ENCODE measurements around the gene ZNF619. TPM values are rescaled to one million over a fixed set of nuclear protein-coding genes. Genes with fewer than 3 reads are reported as not detected.
A peak's percentile ranks its signal among the peaks of the same experiment; 100 is the strongest.

The ZNF619 gene
- total and polyA plus RNA-seq, 8 donors, result 0.76 to 7.1 (median 3.6) TPM

DNA sequence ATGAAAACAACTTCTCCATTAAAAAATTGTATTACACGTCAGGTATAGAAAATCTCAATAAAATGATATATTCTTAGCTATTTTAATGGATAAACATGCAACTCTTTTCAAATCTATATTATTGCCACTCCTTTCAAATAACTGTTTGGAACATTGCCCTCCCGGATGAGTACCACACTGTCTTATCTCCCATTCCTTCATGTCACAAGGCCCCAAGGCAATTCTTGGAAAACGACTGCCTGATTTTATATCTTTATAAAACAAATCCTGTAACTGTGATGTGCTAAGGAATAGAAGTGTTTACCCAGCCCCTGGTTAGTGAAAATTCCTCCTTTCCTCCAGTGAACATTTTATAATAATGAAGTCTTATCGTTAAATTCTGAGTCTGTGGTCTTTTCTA, 6.2 kb upstream of the ZNF619 start:
- Histone ChIP-seq H3K27me3 (no peaks in the 10 kb centered on the region), H3K4me1 (no peaks in the 10 kb centered on the region), H3K36me3 (no peaks in the 10 kb centered on the region), H3K4me3 (no peak overlapping the region), H3K9me3 (no peaks in the 10 kb centered on the region), H3K27ac (no peak overlapping the region)
- FAIRE-seq, result no peak
- intact Hi-C loops (cut with DNase I), result no loop called here
- TF ChIP-seq, protein P1, sequence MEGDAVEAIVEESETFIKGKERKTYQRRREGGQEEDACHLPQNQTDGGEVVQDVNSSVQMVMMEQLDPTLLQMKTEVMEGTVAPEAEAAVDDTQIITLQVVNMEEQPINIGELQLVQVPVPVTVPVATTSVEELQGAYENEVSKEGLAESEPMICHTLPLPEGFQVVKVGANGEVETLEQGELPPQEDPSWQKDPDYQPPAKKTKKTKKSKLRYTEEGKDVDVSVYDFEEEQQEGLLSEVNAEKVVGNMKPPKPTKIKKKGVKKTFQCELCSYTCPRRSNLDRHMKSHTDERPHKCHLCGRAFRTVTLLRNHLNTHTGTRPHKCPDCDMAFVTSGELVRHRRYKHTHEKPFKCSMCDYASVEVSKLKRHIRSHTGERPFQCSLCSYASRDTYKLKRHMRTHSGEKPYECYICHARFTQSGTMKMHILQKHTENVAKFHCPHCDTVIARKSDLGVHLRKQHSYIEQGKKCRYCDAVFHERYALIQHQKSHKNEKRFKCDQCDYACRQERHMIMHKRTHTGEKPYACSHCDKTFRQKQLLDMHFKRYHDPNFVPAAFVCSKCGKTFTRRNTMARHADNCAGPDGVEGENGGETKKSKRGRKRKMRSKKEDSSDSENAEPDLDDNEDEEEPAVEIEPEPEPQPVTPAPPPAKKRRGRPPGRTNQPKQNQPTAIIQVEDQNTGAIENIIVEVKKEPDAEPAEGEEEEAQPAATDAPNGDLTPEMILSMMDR (IDR thresholded peaks at IDR 0.05), result no peak
- DNase-seq, result no peak
- 75 to 78% methylated on average over 4 of the region's 4 CpGs for WGBS, 2 donors
- no peak for ATAC-seq

DNA sequence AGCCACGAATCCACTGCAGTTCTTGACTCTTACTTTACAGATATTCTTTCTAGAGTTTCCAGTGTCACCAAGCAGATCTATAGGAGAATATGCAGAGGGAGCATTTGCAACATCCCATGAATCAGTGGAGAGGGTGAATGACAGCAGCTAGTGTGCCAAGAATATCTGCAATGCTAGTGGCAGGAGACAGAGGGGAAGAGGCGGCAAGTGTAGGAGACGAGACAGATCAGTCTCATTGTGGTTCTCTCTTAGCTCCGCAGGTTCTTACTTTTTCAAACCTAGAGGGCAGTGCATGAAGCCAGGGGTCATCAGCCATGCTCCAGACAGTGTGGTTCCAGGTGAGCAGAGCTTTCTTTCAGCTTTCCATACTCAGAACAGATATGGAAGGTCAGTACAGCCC, 744 bp downstream of the ZNF619 start:
- FAIRE-seq (no peak), DNase-seq (no peak), ATAC-seq (peak in 2 of 4 donors; percentile 7 to 24)
- Histone ChIP-seq H3K4me1 (no peaks in the 10 kb centered on the region), H3K36me3 (peaks cover 0 to 9% (median 0%) of the 10 kb centered on the region in 3 donors), H3K27me3 (no peaks in the 10 kb centered on the region), H3K27ac (no peak overlapping the region), H3K9me3 (no peaks in the 10 kb centered on the region), H3K4me3 (peak overlapping the region; percentile 37 to 91 (median 70))
- intact Hi-C loops (cut with DNase I), result no loop called here
- TF ChIP-seq, protein P1 (IDR thresholded peaks at IDR 0.05), result no peak
- 29 to 35% methylated on average over 4 of the region's 4 CpGs for WGBS, 2 donors

DNA sequence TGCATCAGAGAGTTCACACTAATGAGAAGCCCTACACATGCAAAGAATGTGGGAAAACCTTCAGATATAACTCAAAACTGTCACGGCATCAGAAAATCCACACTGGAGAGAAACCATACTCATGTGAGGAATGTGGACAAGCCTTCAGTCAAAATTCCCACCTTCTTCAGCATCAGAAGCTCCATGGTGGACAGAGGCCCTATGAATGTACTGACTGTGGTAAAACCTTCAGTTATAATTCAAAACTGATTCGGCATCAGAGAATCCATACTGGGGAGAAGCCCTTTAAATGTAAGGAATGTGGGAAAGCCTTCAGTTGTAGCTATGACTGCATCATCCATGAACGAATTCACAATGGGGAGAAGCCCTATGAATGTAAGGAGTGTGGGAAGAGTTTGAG, 10.2 kb downstream of the ZNF619 start:
- Histone ChIP-seq H3K4me1 (no peaks in the 10 kb centered on the region), H3K9me3 (no peaks in the 10 kb centered on the region), H3K4me3 (no peak overlapping the region), H3K36me3 (peaks cover 0 to 36% (median 7%) of the 10 kb centered on the region in 3 donors), H3K27me3 (no peaks in the 10 kb centered on the region), H3K27ac (no peak overlapping the region)
- intact Hi-C loops (cut with DNase I), result no loop called here
- ATAC-seq, result no peak
- no peak for FAIRE-seq
- WGBS, 2 donors, result 96 to 100% methylated on average over 3 of the region's 3 CpGs
- TF ChIP-seq, protein P1 (IDR thresholded peaks at IDR 0.05), result no peak
- no peak for DNase-seq

DNA sequence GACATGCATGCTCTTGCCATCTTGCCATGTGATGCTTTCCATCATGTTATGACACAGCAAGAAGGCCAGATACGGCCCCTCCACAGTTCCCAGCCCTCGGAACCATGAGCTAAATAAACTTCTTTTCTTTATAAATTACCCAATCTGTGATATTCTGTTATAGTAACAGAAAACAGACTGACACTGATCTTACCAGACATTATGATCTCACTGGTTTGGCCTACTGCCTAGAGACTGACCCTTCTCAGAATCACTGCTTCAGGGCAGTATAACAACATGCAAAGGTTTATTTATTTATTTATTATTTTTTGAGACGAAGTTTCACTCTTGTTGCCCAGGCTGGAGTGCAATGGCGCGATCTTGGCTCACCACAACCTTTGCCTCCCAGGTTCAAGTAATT, 14.0 kb downstream of the ZNF619 start:
- 92 to 97% methylated on average over 5 of the region's 5 CpGs for WGBS, 2 donors
- Histone ChIP-seq H3K4me3 (no peak overlapping the region), H3K36me3 (peaks cover 0 to 20% (median 7%) of the 10 kb centered on the region in 3 donors), H3K27ac (no peak overlapping the region), H3K27me3 (no peaks in the 10 kb centered on the region), H3K4me1 (no peaks in the 10 kb centered on the region), H3K9me3 (no peaks in the 10 kb centered on the region)
- ATAC-seq (no peak), FAIRE-seq (no peak), DNase-seq (no peak)
- TF ChIP-seq, protein P1 (IDR thresholded peaks at IDR 0.05), result no peak
- intact Hi-C loops (cut with DNase I), result no loop called here

DNA sequence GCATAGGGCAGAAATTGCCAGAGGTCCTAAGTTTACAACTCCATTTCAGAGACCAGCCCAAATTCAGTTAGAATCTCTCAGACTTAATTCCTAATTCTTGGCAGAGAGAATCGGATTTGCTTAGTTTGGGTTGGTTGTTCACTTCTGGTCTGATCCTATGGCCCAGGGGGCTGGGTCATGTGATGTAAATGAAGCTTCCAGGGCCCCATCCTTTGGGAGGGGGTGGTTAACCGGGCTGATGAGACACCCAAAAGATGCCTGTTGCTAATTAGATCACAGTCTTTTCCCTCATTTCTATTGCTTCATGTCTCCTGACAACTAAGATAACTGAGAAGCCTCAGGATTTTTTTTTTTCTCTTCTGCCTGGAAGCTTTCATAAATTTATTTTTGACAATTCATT, 17.8 kb downstream of the ZNF619 start:
- FAIRE-seq, result no peak
- no peak overlapping the region for H3K27ac ChIP-seq
- WGBS, 2 donors, result 58 to 61% methylated on average over 2 of the region's 2 CpGs
- intact Hi-C loops (cut with DNase I), result no loop called here
- H3K4me1 ChIP-seq, result no peaks in the 10 kb centered on the region
- DNase-seq, result no peak
- ATAC-seq, result no peak
- no peaks in the 10 kb centered on the region for H3K27me3 ChIP-seq
- no peak overlapping the region for H3K4me3 ChIP-seq
- no peaks in the 10 kb centered on the region for H3K9me3 ChIP-seq
- no peaks in the 10 kb centered on the region for H3K36me3 ChIP-seq
- TF ChIP-seq, protein P1 (IDR thresholded peaks at IDR 0.05), result no peak

Measured in pancreas (tissue), 10 donors.